HCT116 (cell line): ENCODE measurements around the gene RNF32.

Experiments used
- ATF3 ChIP-seq: IDR thresholded peaks from 2 replicates; pipeline ENCODE4 v1.6.1; 2012
- CTCF ChIP-seq, 3 experiments: fragments of 200-600 bp in 1 of 3; sonication (generic) in 1 of 3; IDR thresholded peaks in 2 of 3; conservative IDR thresholded peaks in 1 of 3; 2 replicates each; pipeline ENCODE4 v1.5.1; 2012 to 2017; ENCODE audit warnings: low read depth in 2 of 3, low read length in 2 of 3, antibody characterized with exemption in 1 of 3, borderline replicate concordance in 1 of 3, control low read depth in 1 of 3, mild to moderate bottlenecking in 1 of 3, mixed read lengths in 1 of 3, mixed run types in 1 of 3, moderate library complexity in 1 of 3; ENCODE audit not compliant: insufficient read depth in 1 of 3
- FOSL1 ChIP-seq: IDR thresholded peaks from 2 replicates; pipeline ENCODE4 v1.6.1; 2012; ENCODE audit warnings: low read depth
- POLR2AphosphoS5 ChIP-seq: IDR thresholded peaks from 2 replicates; pipeline ENCODE4 v1.6.1; 2011; ENCODE audit warnings: mild to moderate bottlenecking, low read depth, low read length, moderate library complexity
- REST ChIP-seq: IDR thresholded peaks from 2 replicates; pipeline ENCODE4 v1.6.1; 2012; ENCODE audit warnings: low read depth
- ZNF274 ChIP-seq: fragments of 200-500 bp; sonication (Bioruptor generic); IDR thresholded peaks from 2 replicates; pipeline ENCODE4 v1.6.1; 2014; ENCODE audit warnings: mild to moderate bottlenecking, low read depth, low read length, inconsistent platforms

- no peak for TF ChIP-seq ATF3
- TF ChIP-seq FOSL1, result no peak
- no peak for TF ChIP-seq CTCF (IDR thresholded peaks at IDR 0.05 in 2 of 3, conservative IDR thresholded peaks at IDR 0.05 in 1 of 3; ENCODE audit: borderline replicate concordance in 1 of 3, insufficient read depth in 1 of 3, low read depth in 2 of 3, low read length in 2 of 3)
- no peak for TF ChIP-seq REST
- TF ChIP-seq POLR2AphosphoS5, result no peak
- TF ChIP-seq ZNF274, result no peak
Observed at GRCh38 chr7:156639426-156640256, 933 bp upstream of the RNF32 start.
